ENCODE results near the gene LHX3. TPM values are rescaled to one million over a fixed set of nuclear protein-coding genes. Genes with fewer than 3 reads are reported as not detected.
A peak's percentile ranks its signal among the peaks of the same experiment; 100 is the strongest.

LHX3 gene
- total RNA-seq, 2 experiments from 2014 or later, result 0.16 TPM; not detected in 1

DNA sequence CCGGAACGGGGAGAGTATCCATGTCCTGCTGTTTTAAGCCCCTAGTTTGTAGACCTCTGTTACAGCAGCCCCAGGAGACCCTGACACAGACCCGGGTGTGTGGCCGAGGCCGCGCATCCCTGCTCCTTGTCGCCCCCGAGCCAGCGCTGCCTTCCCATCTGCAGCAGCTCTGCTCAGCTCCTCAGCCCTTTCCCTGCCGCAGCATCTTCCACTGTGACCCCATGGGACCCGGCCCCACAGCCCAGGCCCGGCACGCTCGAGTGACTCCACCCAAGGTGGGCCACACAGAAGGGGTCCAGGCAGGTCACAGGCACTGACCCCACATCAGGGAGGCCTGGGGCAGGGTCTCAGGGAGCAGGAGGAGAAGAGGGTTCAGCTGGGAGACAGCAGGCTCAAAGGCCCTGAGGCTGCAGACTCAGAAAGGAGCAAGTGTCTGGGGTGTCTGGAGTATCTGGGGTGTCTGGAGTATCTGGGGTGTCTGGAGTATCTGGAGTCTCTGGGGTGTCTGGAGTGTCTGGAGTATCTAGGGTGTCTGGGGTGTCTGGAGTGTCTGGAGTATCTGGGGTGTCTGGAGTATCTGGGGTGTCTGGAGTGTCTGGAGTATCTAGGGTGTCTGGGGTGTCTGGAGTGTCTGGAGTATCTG lies 31.2 kb downstream of the LHX3 start:
- DNase-seq, result no peak
- CTCF ChIA-PET, result no interaction called here
- Mint-ChIP-seq H3K4me1 (ENCODE audit: low read depth) (no peaks in the 10 kb centered on the region), H3K9me3 (ENCODE audit: insufficient read depth) (no peaks in the 10 kb centered on the region), H3K27ac (no peak overlapping the region), H3K4me3 (no peak overlapping the region), H3K36me3 (ENCODE audit: low read depth) (no peaks in the 10 kb centered on the region), H3K27me3 (ENCODE audit: low read depth) (no peaks in the 10 kb centered on the region)
- no peak for ATAC-seq
- POLR2A ChIA-PET, result no interaction called here

DNA sequence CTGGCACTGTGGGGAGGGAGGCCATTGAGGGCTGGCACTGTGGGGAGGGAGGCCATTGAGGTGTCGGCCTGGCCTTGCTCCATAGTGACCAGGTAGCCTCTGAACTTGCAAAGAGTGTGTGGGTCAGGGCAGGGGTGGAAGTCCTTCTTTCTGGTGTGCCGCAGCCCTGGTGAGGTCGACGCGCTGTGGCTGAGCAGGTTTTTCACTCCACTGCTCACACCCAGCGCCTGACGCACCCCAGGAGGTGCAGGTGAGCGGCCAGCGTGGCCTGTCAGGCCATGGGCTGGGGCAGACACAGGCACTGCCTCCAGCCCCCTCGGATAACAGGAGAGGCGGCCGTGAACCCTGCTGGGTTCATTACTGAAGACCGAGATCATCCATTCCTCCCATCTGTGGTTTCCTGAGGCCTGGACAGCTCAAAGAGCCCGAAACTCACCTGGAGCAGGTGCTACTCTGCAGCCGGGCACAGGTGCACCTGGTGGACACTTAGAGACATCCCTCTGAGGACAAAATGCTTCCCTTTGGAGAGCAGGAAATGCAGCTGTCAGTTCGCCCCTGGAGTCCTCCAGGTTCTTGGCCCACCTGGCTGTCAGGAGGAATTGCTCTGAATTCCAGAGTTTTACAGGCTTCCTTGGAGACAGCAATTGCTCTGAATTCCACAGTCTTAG lies 32.4 kb downstream of the LHX3 start:
- no peak for ATAC-seq
- CTCF ChIA-PET, result interaction anchor here (1.1 kb wide), 1 partner anchor 13 kb away, joined by 3 read pairs; no protein-coding TSS in a partner anchor
- no peaks in the 10 kb centered on the region for H3K4me1 Mint-ChIP-seq (ENCODE audit: low read depth)

DNA sequence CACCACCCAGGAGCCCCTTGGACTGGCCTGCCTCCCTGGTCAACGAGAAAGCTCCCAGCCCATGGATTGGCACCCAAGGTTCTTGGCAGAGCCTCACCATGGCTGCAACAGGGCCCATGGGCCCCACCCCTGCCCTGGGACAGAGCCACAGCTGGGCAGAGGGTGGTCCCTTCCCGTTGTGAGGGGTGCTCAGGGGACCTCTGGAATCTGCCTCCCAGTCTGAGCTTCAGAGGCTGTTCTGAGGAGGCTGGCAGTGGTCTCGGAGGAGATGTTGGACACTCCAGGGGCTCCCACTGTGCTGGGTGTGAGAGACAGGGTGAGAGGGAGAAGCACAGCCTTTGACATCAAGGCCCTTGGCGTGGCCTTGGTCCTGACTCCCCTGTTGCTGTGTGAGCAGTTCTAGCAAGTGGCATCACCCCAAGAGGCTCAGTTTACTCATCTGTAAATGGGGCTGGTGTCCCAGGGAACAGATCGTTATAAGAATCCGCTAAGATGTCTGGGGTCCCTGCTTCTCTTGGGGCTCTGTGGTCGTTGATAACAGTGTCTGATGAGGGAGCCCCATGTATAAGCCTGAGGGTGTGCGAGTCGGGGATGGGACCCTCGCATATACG lies 33.0 kb downstream of the LHX3 start:
- ATAC-seq (no peak), DNase-seq (no peak)
- Mint-ChIP-seq H3K4me1 (ENCODE audit: low read depth) (no peaks in the 10 kb centered on the region), H3K36me3 (ENCODE audit: low read depth) (no peaks in the 10 kb centered on the region), H3K9me3 (ENCODE audit: insufficient read depth) (no peaks in the 10 kb centered on the region), H3K4me3 (no peak overlapping the region), H3K27ac (no peak overlapping the region), H3K27me3 (ENCODE audit: low read depth) (peaks cover 2% of the 10 kb centered on the region)
- ChIA-PET POLR2A (no interaction called here), CTCF (interaction anchor here (1.1 kb wide), 1 partner anchor 13 kb away, joined by 3 read pairs; no protein-coding TSS in a partner anchor)

More for the DNA sequence above, 32.4 kb downstream of the LHX3 start:
- Mint-ChIP-seq H3K9me3 (ENCODE audit: insufficient read depth) (no peaks in the 10 kb centered on the region), H3K36me3 (ENCODE audit: low read depth) (no peaks in the 10 kb centered on the region), H3K27ac (no peak overlapping the region), H3K4me3 (no peak overlapping the region), H3K27me3 (ENCODE audit: low read depth) (no peaks in the 10 kb centered on the region)
- no peak for DNase-seq
- POLR2A ChIA-PET, result no interaction called here

DNA sequence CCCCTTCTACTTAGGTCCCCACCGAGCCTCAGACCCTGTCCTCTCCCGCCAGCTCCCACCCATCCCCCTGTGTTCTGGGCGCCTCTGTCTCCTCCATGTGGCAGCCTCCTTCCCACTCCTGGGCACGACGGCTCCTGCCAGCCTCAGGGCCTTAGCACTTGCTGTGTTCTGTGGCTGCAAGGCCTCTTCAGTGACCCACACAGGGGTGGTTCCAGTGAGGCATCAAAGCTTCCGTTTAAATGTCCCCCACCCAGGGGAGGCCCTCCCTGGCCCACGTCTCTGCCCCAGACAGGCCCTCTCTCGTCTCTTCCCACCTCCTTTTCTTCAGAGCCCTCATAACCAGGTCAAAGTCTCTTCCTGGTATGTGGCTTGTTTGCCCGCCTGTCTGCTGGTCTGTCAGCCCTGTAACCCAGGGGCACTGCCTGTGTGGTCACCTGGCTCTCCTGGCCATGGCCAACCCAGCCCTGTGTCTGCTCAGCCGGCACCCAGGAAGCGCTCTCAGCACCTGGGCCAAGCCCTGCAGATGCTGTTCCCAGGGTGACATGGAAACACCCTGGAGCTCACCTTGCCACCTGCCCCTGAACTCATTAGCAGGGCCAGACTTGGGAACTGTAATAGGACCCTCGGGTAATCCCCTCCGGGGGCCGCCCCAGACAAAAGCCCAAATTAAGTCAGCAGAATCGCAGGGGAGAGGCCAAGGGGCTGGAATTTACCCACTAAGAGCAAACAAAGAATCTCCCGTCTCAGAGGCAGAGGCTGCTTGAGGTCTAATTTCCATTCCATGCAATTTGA lies 33.7 kb downstream of the LHX3 start:
- H3K4me3 Mint-ChIP-seq, result no peak overlapping the region
- DNase-seq, result no peak
- no peak for ATAC-seq
- no peaks in the 10 kb centered on the region for H3K36me3 Mint-ChIP-seq (ENCODE audit: low read depth)
- H3K4me1 Mint-ChIP-seq (ENCODE audit: low read depth), result no peaks in the 10 kb centered on the region
- ChIA-PET CTCF (interaction anchor here (0.7 kb wide), 1 partner anchor 96 kb away, joined by 9 read pairs; no protein-coding TSS in a partner anchor), POLR2A (no interaction called here)
- H3K9me3 Mint-ChIP-seq (ENCODE audit: insufficient read depth), result no peaks in the 10 kb centered on the region
- no peak overlapping the region for H3K27ac Mint-ChIP-seq
- H3K27me3 Mint-ChIP-seq (ENCODE audit: low read depth), result peaks cover 2% of the 10 kb centered on the region

DNA sequence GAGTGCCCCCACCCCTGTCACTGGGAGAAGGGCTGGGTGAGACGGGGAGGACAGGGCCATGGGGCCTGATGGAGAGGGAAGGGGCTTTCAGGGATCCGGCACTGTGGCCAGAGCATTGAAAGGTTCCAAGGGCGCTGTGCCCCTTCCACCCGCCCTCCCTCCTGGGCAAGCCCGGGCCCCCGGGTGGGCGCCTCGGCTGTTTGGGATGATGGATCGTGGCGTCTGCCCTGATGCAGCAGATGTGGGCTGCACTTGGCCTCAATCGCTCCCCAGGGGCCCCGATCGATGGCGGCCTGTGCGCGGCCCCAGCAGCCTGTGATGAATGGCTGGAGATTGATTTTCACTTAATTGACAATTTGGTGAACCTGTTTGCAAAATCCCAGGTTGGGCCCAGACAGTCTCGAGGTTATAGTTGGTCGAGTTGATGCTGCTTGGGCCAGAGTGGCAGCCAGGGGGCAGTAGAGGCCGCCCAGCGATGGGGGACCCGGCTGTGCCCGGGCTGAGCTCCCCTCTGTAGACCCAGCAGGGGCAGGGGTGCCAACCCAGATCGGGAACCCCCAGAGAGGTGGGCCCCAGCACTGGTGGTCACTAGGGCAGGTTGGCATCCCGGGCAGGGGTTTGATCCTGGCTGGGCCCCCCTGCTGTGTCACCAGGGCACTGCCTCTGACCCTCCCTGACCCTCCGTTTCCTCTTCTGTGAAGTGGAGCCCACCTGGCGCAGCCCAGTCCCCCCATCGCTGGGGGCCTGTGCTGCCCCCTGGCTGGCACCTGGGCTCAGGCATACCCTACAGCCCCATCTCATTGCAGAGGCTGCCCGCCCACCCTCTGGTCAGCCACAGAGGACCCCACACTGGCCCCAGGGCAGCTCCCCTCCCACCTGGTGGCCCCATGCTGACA lies 34.7 kb downstream of the LHX3 start:
- no peaks in the 10 kb centered on the region for H3K4me1 Mint-ChIP-seq (ENCODE audit: low read depth)
- peak; percentile 78 for ATAC-seq
- DNase-seq, result peak; percentile 61
- CTCF ChIA-PET, result interaction anchor here (0.7 kb wide), 1 partner anchor 97 kb away, joined by 9 read pairs; no protein-coding TSS in a partner anchor
- H3K27me3 Mint-ChIP-seq (ENCODE audit: low read depth), result peaks cover 2% of the 10 kb centered on the region
- H3K27ac Mint-ChIP-seq, result no peak overlapping the region
- H3K9me3 Mint-ChIP-seq (ENCODE audit: insufficient read depth), result no peaks in the 10 kb centered on the region
- H3K36me3 Mint-ChIP-seq (ENCODE audit: low read depth), result no peaks in the 10 kb centered on the region
- H3K4me3 Mint-ChIP-seq, result no peak overlapping the region
- POLR2A ChIA-PET, result no interaction called here

DNA sequence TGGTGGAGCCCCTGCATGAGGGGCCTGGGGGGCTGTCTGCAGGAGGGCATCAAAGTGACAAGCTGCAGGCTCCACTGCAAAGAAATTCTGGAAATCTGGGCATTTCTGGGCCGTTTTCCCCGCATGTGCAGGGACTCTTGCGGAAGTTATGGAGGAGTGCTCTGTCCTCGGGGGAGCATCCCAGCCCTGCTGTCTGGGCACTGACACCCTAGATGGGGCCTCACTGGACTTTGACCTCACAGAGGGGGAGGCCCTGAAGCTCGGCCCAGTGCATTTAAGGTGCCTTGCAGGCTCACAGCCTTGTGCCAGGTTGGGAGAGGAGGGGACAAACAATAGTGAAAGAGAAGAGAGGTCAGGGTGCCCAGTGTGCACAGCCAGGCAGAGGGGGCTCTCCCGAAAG lies 35.4 kb downstream of the LHX3 start:
- H3K36me3 Mint-ChIP-seq (ENCODE audit: low read depth), result no peaks in the 10 kb centered on the region
- H3K27me3 Mint-ChIP-seq (ENCODE audit: low read depth), result peaks cover 4% of the 10 kb centered on the region
- no peak overlapping the region for H3K4me3 Mint-ChIP-seq
- H3K9me3 Mint-ChIP-seq (ENCODE audit: insufficient read depth), result no peaks in the 10 kb centered on the region
- no peaks in the 10 kb centered on the region for H3K4me1 Mint-ChIP-seq (ENCODE audit: low read depth)
- CTCF ChIA-PET, result no interaction called here
- ATAC-seq (no peak), DNase-seq (no peak)
- H3K27ac Mint-ChIP-seq, result no peak overlapping the region
- POLR2A ChIA-PET, result no interaction called here

DNA sequence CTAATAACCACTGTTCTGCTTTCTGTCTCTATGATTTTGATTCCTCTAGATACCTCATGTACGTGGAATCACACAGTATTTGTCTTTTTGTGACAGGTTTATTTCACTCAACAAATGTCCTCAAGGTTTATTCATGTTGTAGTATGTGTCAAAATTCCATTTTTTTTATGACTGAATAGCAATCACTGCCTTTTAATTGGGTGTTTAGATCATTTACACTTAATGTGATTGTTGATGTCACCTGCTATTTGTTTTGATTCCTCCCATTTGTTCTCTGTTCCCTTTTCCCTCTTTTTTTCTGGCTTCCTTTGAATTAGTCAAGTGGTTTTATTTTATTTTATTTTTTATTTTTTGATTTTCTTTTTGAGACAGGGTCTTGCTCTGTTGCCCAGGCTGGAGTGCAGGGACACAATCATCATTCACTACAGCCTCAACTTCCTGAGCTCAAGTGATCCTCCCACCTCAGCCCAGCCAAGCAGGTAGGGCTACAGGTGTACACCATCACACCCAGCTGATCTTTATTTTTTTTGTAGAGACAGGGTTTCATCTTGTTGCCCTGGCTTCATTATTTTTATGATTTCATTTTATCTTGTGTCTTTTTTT lies 41.6 kb downstream of the LHX3 start:
- ChIA-PET CTCF (no interaction called here), POLR2A (no interaction called here)
- H3K9me3 Mint-ChIP-seq (ENCODE audit: insufficient read depth), result no peaks in the 10 kb centered on the region

DNA sequence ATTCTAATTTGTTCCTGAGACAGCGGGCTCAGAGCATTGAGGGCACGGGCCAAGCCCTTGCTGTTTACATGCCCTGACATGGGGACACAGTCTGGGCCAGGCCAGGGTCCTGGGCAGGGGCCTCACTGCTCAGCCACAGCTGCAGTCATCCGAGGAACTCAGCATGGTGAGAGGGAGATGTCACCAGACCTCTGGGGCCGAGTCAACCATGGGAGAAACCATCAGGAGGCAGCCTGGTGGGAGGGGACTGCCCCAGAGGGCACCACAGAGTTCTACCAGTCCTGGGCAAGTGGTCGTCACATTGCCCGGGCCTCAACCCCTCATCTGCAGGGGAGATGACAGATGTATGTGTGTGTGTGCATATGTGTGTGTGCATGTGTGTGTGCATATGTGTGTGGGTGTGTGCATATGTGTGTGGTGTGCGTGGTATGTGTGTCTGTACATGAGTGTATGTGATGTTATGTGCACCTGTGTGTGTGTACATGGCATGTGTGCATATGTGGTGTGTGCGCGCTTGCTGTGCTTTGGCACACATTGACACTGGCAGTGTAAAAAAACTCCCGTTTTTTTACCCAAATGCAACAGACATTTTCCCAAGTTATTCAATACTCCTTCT lies 43.8 kb downstream of the LHX3 start:
- Mint-ChIP-seq H3K27ac (no peak overlapping the region), H3K27me3 (ENCODE audit: low read depth) (peaks cover 5% of the 10 kb centered on the region), H3K4me1 (ENCODE audit: low read depth) (no peaks in the 10 kb centered on the region), H3K9me3 (ENCODE audit: insufficient read depth) (no peaks in the 10 kb centered on the region), H3K36me3 (ENCODE audit: low read depth) (no peaks in the 10 kb centered on the region), H3K4me3 (no peak overlapping the region)
- ChIA-PET POLR2A (no interaction called here), CTCF (no interaction called here)
- no peak for DNase-seq
- no peak for ATAC-seq

More for the DNA sequence above, 41.6 kb downstream of the LHX3 start:
- Mint-ChIP-seq H3K27me3 (ENCODE audit: low read depth) (peaks cover 6% of the 10 kb centered on the region), H3K36me3 (ENCODE audit: low read depth) (no peaks in the 10 kb centered on the region), H3K4me3 (no peak overlapping the region), H3K4me1 (ENCODE audit: low read depth) (no peaks in the 10 kb centered on the region), H3K27ac (no peak overlapping the region)
- DNase-seq (no peak), ATAC-seq (no peak)

DNA sequence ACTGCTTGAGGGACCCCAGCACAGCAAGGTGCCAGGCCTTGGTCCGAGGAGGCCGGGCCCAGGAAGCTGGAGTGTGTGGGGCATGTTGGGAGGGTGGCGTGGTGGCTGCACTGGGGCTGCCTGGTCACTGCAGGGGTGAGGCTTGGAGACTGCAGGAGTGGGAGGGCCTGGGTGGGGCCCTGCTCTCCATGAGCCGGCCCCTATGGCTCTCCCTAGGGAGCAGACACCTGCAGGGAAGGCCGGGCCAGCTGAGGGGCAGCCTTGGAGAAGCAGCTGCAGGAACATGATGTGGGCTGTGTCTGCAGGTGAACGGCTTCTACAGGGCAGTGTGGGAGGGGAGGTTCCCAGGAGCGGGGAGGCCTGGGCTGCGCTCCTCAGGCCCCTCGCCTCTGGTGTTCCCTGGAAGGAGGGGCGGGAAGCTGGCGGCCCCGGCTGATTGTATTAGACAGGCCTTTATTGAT lies 44.5 kb downstream of the LHX3 start:
- Mint-ChIP-seq H3K4me3 (no peak overlapping the region), H3K27ac (no peak overlapping the region), H3K4me1 (ENCODE audit: low read depth) (no peaks in the 10 kb centered on the region), H3K9me3 (ENCODE audit: insufficient read depth) (no peaks in the 10 kb centered on the region), H3K36me3 (ENCODE audit: low read depth) (no peaks in the 10 kb centered on the region), H3K27me3 (ENCODE audit: low read depth) (peaks cover 5% of the 10 kb centered on the region)
- ChIA-PET CTCF (no interaction called here), POLR2A (no interaction called here)
- ATAC-seq (no peak), DNase-seq (no peak)

DNA sequence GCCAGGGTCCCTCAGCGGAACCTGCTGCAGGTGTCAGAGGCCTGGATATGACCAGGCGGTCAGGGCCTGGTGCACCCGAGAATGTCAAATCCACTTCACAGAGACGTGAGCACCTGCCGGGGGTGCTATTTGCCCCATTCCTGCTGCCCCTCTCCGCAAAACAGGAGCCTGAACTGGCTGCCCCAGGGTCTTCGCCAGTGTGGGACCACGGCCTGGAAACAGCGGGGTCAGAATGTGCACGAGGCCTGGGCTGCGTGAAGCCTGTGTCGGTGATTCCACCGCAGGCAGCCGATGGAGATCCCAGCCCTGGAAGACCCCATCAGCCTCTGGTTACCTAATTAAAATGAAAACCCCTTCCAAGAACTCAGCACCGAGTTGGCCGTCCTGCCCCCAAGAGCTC lies 45.1 kb downstream of the LHX3 start:
- H3K4me1 Mint-ChIP-seq (ENCODE audit: low read depth), result no peaks in the 10 kb centered on the region

More for the DNA sequence above, 45.1 kb downstream of the LHX3 start:
- Mint-ChIP-seq H3K27ac (no peak overlapping the region), H3K36me3 (ENCODE audit: low read depth) (no peaks in the 10 kb centered on the region), H3K4me3 (no peak overlapping the region), H3K27me3 (ENCODE audit: low read depth) (peaks cover 4% of the 10 kb centered on the region), H3K9me3 (ENCODE audit: insufficient read depth) (no peaks in the 10 kb centered on the region)
- ChIA-PET POLR2A (no interaction called here), CTCF (no interaction called here)
- no peak for ATAC-seq
- no peak for DNase-seq
